Stomach (tissue), 4 donors: Measurements from ENCODE around the gene LIPH.

ENCODE experiments used
- EP300 ChIP-seq: sonication (generic); formaldehyde crosslinking; IDR thresholded peaks from one replicate; pipeline ENCODE4 v1.6.1; 2017; ENCODE audit warnings: antibody characterized with exemption
- POLR2A ChIP-seq, 4 donors: fragments of 450-650 bp; IDR thresholded peaks; one replicate each; pipeline ENCODE4 v1.6.1; 2016; ENCODE audit warnings: antibody characterized with exemption in 4 of 4, control low read depth in 2 of 4, mild to moderate bottlenecking in 1 of 4, moderate library complexity in 1 of 4
- TF ChIP-seq, protein P1 (sequence below), 7 experiments: fragments of 450-650 bp in 4 of 7; fragments of 200-600 bp in 3 of 7; sonication (generic) in 3 of 7; IDR thresholded peaks; one replicate each; pipeline ENCODE4 v1.5.1; 2016 to 2019; ENCODE audit warnings: antibody characterized with exemption in 7 of 7, control low read depth in 2 of 7, mild to moderate bottlenecking in 1 of 7

- TF ChIP-seq, protein P1, sequence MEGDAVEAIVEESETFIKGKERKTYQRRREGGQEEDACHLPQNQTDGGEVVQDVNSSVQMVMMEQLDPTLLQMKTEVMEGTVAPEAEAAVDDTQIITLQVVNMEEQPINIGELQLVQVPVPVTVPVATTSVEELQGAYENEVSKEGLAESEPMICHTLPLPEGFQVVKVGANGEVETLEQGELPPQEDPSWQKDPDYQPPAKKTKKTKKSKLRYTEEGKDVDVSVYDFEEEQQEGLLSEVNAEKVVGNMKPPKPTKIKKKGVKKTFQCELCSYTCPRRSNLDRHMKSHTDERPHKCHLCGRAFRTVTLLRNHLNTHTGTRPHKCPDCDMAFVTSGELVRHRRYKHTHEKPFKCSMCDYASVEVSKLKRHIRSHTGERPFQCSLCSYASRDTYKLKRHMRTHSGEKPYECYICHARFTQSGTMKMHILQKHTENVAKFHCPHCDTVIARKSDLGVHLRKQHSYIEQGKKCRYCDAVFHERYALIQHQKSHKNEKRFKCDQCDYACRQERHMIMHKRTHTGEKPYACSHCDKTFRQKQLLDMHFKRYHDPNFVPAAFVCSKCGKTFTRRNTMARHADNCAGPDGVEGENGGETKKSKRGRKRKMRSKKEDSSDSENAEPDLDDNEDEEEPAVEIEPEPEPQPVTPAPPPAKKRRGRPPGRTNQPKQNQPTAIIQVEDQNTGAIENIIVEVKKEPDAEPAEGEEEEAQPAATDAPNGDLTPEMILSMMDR (IDR thresholded peaks at IDR 0.05): no peak
- TF ChIP-seq POLR2A (IDR thresholded peaks at IDR 0.05) (no peak), EP300 (no peak)
Measured at GRCh38 chr3:185519021-185519420, 33.4 kb downstream of the LIPH start.
